A549 (cell line): ENCODE results near the gene RELL1. TPM values are rescaled to one million over a fixed set of nuclear protein-coding genes. Genes with fewer than 3 reads are reported as not detected.

ENCODE experiments used
- ATAC-seq, 2 experiments: fragments of 200-7000 bp in 1 of 2; fragments of >200 bp in 1 of 2; cut with Nextera tagmentation in 1 of 2; cut with Tn5 transposase in 1 of 2; 3 replicates each; pipeline versions ENCODE4 v1.8.0 to v1.9.1; 2018 to 2020; ENCODE audit warnings: mild to moderate bottlenecking in 1 of 2, moderate library complexity in 1 of 2
- CTCF ChIA-PET: fragments of 300-600 bp; sonication (Branson Sonifier 250); formaldehyde crosslinking; extraction: SDS; loops from one replicate; lab custom pipeline; 2021; ENCODE audit warnings: antibody characterized with exemption, inconsistent platforms; lab: Yijun Ruan, JAX
- POLR2A ChIA-PET: fragments of 350-600 bp; formaldehyde crosslinking; extraction: SDS; loops from one replicate; lab custom pipeline; 2021; ENCODE audit warnings: antibody characterized with exemption, inconsistent platforms; lab: Yijun Ruan, JAX
- DNase-seq, 2 experiments: peaks; one replicate each; pipeline versions ENCODE4 v3.0.0 to v3.0.0-alpha.2; 2011 to 2016; ENCODE audit warnings: low read depth in 1 of 2, low spot score in 1 of 2
- FAIRE-seq: peaks from 2 replicates; lab custom pipeline; 2011; peaks lifted over from hg19 to GRCh38; lab: Jason Lieb, UNC
- H3K27ac ChIP-seq, 2 experiments: fragments of >200 bp; sonication (Bioruptor Twin); formaldehyde crosslinking; 3 replicates each; pipeline ENCODE4 v1.5.1; 2016 to 2017
- H3K4me1 ChIP-seq: fragments of >200 bp; sonication (Bioruptor Twin); formaldehyde crosslinking; 3 replicates; pipeline ENCODE4 v1.6.1; 2016
- H3K4me2 ChIP-seq: fragments of >200 bp; sonication (Bioruptor Twin); formaldehyde crosslinking; 3 replicates; pipeline ENCODE4 v1.6.1; 2016
- H3K4me3 ChIP-seq: fragments of >200 bp; sonication (Bioruptor Twin); formaldehyde crosslinking; 3 replicates; pipeline ENCODE4 v1.5.1; 2016
- H3K9me3 ChIP-seq: fragments of >200 bp; sonication (Bioruptor Twin); formaldehyde crosslinking; 3 replicates; pipeline ENCODE4 v1.6.1; 2016
- BHLHE40 ChIP-seq: IDR thresholded peaks from 2 replicates; pipeline ENCODE4 v1.6.1; 2012; ENCODE audit warnings: low read depth, low read length, inconsistent platforms
- CBX2 ChIP-seq: fragments of 200-600 bp; sonication (generic); IDR thresholded peaks from 2 replicates; pipeline ENCODE4 v1.6.1; 2016; ENCODE audit warnings: low read depth, mild to moderate bottlenecking, borderline replicate concordance
- CEBPB ChIP-seq, 2 experiments: fragments of >200 bp in 1 of 2; sonication (Bioruptor Twin) in 1 of 2; formaldehyde crosslinking in 1 of 2; IDR thresholded peaks; 2 replicates each; pipeline ENCODE4 v1.6.1; 2012 to 2016
- EP300 ChIP-seq, 2 experiments: fragments of >200 bp; sonication (Bioruptor Twin); formaldehyde crosslinking; IDR thresholded peaks; 2 replicates in 1 of 2; 3 replicates in 1 of 2; pipeline ENCODE4 v1.6.1; 2016 to 2017
- HDAC2 ChIP-seq: fragments of 200-600 bp; sonication (generic); IDR thresholded peaks from 2 replicates; pipeline ENCODE4 v1.6.1; 2016
- HOXA7 ChIP-seq: fragments of 250-450 bp; sonication (Bioruptor Pico); IDR thresholded peaks from 2 replicates; pipeline ENCODE4 v1.5.0; 2020; ENCODE audit warnings: mild to moderate bottlenecking, moderate library complexity
- HOXB5 ChIP-seq: fragments of 250-450 bp; sonication (Bioruptor Pico); IDR thresholded peaks from 2 replicates; pipeline ENCODE4 v1.5.0; 2020; ENCODE audit warnings: mild to moderate bottlenecking, moderate library complexity
- JUN ChIP-seq, 2 experiments: fragments of >200 bp; sonication (Bioruptor Twin); formaldehyde crosslinking; IDR thresholded peaks; 2 replicates in 1 of 2; 3 replicates in 1 of 2; pipeline ENCODE4 v1.6.1; 2016 to 2017
- MYC ChIP-seq: IDR thresholded peaks from 2 replicates; pipeline ENCODE4 v1.6.1; 2012; ENCODE audit warnings: mild to moderate bottlenecking, inconsistent platforms, low read length, improper control_type of control experiment, borderline replicate concordance
- NPAS2 ChIP-seq: fragments of 250-450 bp; sonication (Bioruptor Pico); IDR thresholded peaks from 2 replicates; pipeline ENCODE4 v1.8.0; 2022; ENCODE audit warnings: mild to moderate bottlenecking, moderate library complexity, borderline replicate concordance
- NR3C1 ChIP-seq: fragments of >200 bp; sonication (Bioruptor Twin); formaldehyde crosslinking; IDR thresholded peaks from 3 replicates; pipeline ENCODE4 v1.6.1; 2017
- PHF8 ChIP-seq: fragments of 200-600 bp; sonication (generic); IDR thresholded peaks from 2 replicates; pipeline ENCODE4 v1.6.1; 2016; ENCODE audit warnings: low read depth, mild to moderate bottlenecking, antibody characterized with exemption, moderate library complexity, borderline replicate concordance
- POLR2A ChIP-seq: IDR thresholded peaks from 2 replicates; pipeline ENCODE4 v1.6.1; 2012; ENCODE audit warnings: mild to moderate bottlenecking, low read length
- POLR2AphosphoS2 ChIP-seq: conservative IDR thresholded peaks from 2 replicates; pipeline ENCODE4 v1.6.1; 2012; ENCODE audit warnings: low read length, improper control_type of control experiment, inconsistent platforms
- RNF2 ChIP-seq: fragments of 200-600 bp; sonication (generic); IDR thresholded peaks from 2 replicates; pipeline ENCODE4 v1.6.1; 2016; ENCODE audit warnings: low read depth, mild to moderate bottlenecking, antibody characterized with exemption, moderate library complexity, borderline replicate concordance
- SREBF2 ChIP-seq: fragments of 450-650 bp; IDR thresholded peaks from 2 replicates; pipeline ENCODE4 v1.6.1; 2014; ENCODE audit warnings: mild to moderate bottlenecking, moderate library complexity
- TP53 ChIP-seq: fragments of 250-450 bp; sonication (Bioruptor Pico); IDR thresholded peaks from 2 replicates; pipeline ENCODE4 v1.5.0; 2021; ENCODE audit warnings: mild to moderate bottlenecking, moderate library complexity
- WGBS: methylation state at CpG from one replicate; pipeline ENCODE4 v1.1.6; 2017; ENCODE audit errors: missing lambda C conversion rate; 5-methylcytosine and 5-hydroxymethylcytosine counted together
- polyA plus RNA-seq, 4 experiments: library from polyadenylated mRNA; depleted of rRNA in 3 of 4; stranded (reverse); fragments of >200 nt; fragmentation: RNase III in 1 of 4; extraction: RNeasy Plus Mini Kit Qiagen cat#74134 plus additional on column Dnase treatment in 1 of 4; gene quantifications; 2 replicates in 3 of 4; 3 replicates in 1 of 4; pipeline ENCODE4 v1.2.3, GENCODE V29; 2011 to 2017
- TF ChIP-seq, protein P1 (sequence below): fragments of 250-450 bp; sonication (Bioruptor Pico); IDR thresholded peaks from 2 replicates; pipeline ENCODE4 v1.5.0; 2020; ENCODE audit warnings: low read depth, mild to moderate bottlenecking, moderate library complexity

RELL1 gene
- polyA plus RNA-seq, 2 of the 4 experiments (the other 2 are of a cell fraction), result 5.0 to 9.6 TPM

GRCh38 chr4:37685823-37686372 is 278 bp downstream of the RELL1 start:
- POLR2A ChIA-PET, result interaction anchor here (0.7 to 1.5 kb wide), 3 partner anchors 21 to 116 kb away, joined by 3 to 6 read pairs (median 5); no protein-coding TSS in a partner anchor
- no peak for FAIRE-seq

GRCh38 chr4:37685161-37685822 is 884 bp downstream of the RELL1 start:
- Histone ChIP-seq H3K4me1 (peaks cover 21% of the 10 kb centered on the region), H3K9me3 (no peaks in the 10 kb centered on the region), H3K4me2 (peak overlapping the region; percentile 96), H3K27ac (peak overlapping the region; percentile 88 to 99), H3K4me3 (peak overlapping the region; percentile 97)
- ATAC-seq, result no peak
- no peak for FAIRE-seq
- POLR2A ChIA-PET, result interaction anchor here (1.2 kb wide), 1 partner anchor 10 kb away, joined by 3 read pairs; no protein-coding TSS in a partner anchor
- peak in 1 of 2 experiments; percentile 10 for DNase-seq
- TF ChIP-seq MYC (no peak), CBX2 (no peak), SREBF2 (no peak), HDAC2 (no peak), EP300 (IDR thresholded peaks at IDR 0.05) (no peak)
- CTCF ChIA-PET, result interaction anchor here (0.7 to 1.0 kb wide), 2 partner anchors 42 to 81 kb away, joined by 3 read pairs; no protein-coding TSS in a partner anchor
- WGBS, result 10% methylated on average over 16 of the region's 16 CpGs

More at GRCh38 chr4:37685823-37686372, 278 bp downstream of the RELL1 start:
- H3K4me3 ChIP-seq, result peak overlapping the region; percentile 97
- peak; percentile 12 to 21 for DNase-seq
- peak; percentile 54 for ATAC-seq
- 1% methylated on average over 15 of the region's 75 CpGs for WGBS
- CTCF ChIA-PET, result interaction anchor here (1.0 to 1.1 kb wide), 3 partner anchors 81 to 116 kb away, joined by 3 to 4 read pairs (median 3); no protein-coding TSS in a partner anchor
- peak overlapping the region; percentile 88 to 99 for H3K27ac ChIP-seq
- H3K4me2 ChIP-seq, result peak overlapping the region; percentile 96
- H3K4me1 ChIP-seq, result peaks cover 21% of the 10 kb centered on the region
- TF ChIP-seq HOXB5 (CRISPR knock-in tag) (no peak), CEBPB (IDR thresholded peaks at IDR 0.05) (no peak), JUN (IDR thresholded peaks at IDR 0.05) (peak in 1 of 2 experiments; percentile 44; a peak in 1 of 5 replicates), POLR2A (peak; percentile 77), PHF8 (peak; percentile 57), POLR2AphosphoS2 (no peak)
- H3K9me3 ChIP-seq, result no peaks in the 10 kb centered on the region

DNA sequence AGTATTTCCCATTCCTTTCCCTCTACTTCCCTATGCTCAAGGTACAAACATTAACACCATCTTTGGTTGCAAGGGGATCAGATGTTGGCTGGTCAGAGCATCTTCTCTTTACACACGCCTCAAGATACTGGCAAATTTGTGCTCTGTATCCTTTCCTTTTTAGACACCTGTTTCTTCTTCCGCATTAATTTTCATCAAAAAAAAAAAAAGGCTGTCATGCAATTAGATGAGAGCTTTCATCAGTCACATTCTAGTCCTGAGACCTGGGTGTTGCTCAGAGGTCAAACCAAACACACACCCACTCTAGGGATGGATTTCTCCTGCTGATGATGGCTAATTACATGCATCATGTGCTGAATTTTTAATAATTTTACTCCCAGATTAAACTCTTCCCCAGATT is 2.0 kb downstream of the RELL1 start:
- no peak overlapping the region for H3K4me3 ChIP-seq
- POLR2A ChIA-PET, result interaction anchor here (1.2 kb wide), 1 partner anchor 8 kb away, joined by 3 read pairs; no protein-coding TSS in a partner anchor

More for the DNA sequence above, 2.0 kb downstream of the RELL1 start:
- DNase-seq, result no peak
- no peak for FAIRE-seq
- Histone ChIP-seq H3K4me1 (peaks cover 21% of the 10 kb centered on the region), H3K27ac (no peak overlapping the region), H3K9me3 (no peaks in the 10 kb centered on the region), H3K4me2 (no peak overlapping the region)
- TF ChIP-seq POLR2AphosphoS2 (no peak), HOXB5 (CRISPR knock-in tag) (no peak), NPAS2 (no peak), TP53 (CRISPR knock-in tag) (no peak), EP300 (IDR thresholded peaks at IDR 0.05) (no peak), HOXA7 (CRISPR knock-in tag) (no peak), CBX2 (no peak), MYC (no peak), CEBPB (IDR thresholded peaks at IDR 0.05) (no peak), RNF2 (no peak), JUN (IDR thresholded peaks at IDR 0.05) (no peak), BHLHE40 (no peak), NR3C1 (no peak)
- TF ChIP-seq, protein P1, sequence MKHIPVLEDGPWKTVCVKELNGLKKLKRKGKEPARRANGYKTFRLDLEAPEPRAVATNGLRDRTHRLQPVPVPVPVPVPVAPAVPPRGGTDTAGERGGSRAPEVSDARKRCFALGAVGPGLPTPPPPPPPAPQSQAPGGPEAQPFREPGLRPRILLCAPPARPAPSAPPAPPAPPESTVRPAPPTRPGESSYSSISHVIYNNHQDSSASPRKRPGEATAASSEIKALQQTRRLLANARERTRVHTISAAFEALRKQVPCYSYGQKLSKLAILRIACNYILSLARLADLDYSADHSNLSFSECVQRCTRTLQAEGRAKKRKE (CRISPR knock-in tag), result no peak
- 87% methylated on average over 2 of the region's 2 CpGs for WGBS
- no peak for ATAC-seq
- CTCF ChIA-PET, result interaction anchor here (1.6 kb wide), 1 partner anchor 81 kb away, joined by 6 read pairs; no protein-coding TSS in a partner anchor
